ENCODE data around the gene NFE2L3.

DNA sequence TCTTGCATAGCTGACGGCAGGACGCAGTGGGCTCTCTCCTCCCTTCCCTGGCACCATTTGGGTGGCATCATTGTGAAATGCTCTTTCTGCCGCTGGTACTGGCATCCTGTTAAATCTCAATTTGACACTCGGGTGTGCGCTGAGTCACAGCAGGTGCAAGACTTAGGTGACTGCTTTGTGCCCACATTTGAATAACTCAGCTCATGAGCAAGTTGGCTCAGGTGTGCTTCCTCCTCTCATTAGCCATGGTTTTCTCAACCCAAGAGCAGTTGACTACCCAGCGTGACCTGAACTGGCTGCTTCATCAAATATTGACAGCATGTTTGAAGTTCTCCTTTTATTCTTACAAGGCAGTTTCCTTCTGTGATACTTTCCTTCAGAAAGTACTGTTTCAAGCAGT, 24.6 kb upstream of the NFE2L3 start:
- TF ChIP-seq TCF4 (CRISPR knock-in tag; IDR thresholded peaks at IDR 0.05; ENCODE audit: borderline replicate concordance) (no peak), OSR1 (CRISPR knock-in tag; IDR thresholded peaks at IDR 0.05) (no peak), RARB (CRISPR knock-in tag; IDR thresholded peaks at IDR 0.05) (no peak), ISL1 (CRISPR knock-in tag; IDR thresholded peaks at IDR 0.05) (no peak), ESRRG (CRISPR knock-in tag; IDR thresholded peaks at IDR 0.05) (no peak), ARNTL (CRISPR knock-in tag; IDR thresholded peaks at IDR 0.05; ENCODE audit: borderline replicate concordance, low read depth) (no peak), TOX (CRISPR knock-in tag; IDR thresholded peaks at IDR 0.05; ENCODE audit: borderline replicate concordance) (no peak)
- TF ChIP-seq, protein P1, sequence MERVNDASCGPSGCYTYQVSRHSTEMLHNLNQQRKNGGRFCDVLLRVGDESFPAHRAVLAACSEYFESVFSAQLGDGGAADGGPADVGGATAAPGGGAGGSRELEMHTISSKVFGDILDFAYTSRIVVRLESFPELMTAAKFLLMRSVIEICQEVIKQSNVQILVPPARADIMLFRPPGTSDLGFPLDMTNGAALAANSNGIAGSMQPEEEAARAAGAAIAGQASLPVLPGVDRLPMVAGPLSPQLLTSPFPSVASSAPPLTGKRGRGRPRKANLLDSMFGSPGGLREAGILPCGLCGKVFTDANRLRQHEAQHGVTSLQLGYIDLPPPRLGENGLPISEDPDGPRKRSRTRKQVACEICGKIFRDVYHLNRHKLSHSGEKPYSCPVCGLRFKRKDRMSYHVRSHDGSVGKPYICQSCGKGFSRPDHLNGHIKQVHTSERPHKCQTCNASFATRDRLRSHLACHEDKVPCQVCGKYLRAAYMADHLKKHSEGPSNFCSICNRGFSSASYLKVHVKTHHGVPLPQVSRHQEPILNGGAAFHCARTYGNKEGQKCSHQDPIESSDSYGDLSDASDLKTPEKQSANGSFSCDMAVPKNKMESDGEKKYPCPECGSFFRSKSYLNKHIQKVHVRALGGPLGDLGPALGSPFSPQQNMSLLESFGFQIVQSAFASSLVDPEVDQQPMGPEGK (CRISPR knock-in tag; IDR thresholded peaks at IDR 0.05; ENCODE audit: borderline replicate concordance) = no peak

Data from SK-N-SH treated with all-trans-retinoic acid at 6 μM for 48 hours (cell line).